Lower leg skin (tissue), 3 donors: ENCODE results near the gene CEND1.

Source experiments
- POLR2A ChIP-seq, 2 donors: fragments of 450-650 bp; IDR thresholded peaks; one replicate each; pipeline ENCODE4 v1.6.1; 2016 to 2017; ENCODE audit warnings: antibody characterized with exemption in 2 of 2, mild to moderate bottlenecking in 1 of 2, moderate library complexity in 1 of 2
- TF ChIP-seq, protein P1 (sequence below), 3 donors: fragments of 450-650 bp; IDR thresholded peaks; one replicate each; pipeline ENCODE4 v1.5.1; 2016; ENCODE audit warnings: antibody characterized with exemption in 3 of 3, mild to moderate bottlenecking in 3 of 3, moderate library complexity in 2 of 3

GRCh38 chr11:747158-748006 is 42.5 kb downstream of the CEND1 start, which contains the start of gene TALDO1:
- TF ChIP-seq, protein P1, sequence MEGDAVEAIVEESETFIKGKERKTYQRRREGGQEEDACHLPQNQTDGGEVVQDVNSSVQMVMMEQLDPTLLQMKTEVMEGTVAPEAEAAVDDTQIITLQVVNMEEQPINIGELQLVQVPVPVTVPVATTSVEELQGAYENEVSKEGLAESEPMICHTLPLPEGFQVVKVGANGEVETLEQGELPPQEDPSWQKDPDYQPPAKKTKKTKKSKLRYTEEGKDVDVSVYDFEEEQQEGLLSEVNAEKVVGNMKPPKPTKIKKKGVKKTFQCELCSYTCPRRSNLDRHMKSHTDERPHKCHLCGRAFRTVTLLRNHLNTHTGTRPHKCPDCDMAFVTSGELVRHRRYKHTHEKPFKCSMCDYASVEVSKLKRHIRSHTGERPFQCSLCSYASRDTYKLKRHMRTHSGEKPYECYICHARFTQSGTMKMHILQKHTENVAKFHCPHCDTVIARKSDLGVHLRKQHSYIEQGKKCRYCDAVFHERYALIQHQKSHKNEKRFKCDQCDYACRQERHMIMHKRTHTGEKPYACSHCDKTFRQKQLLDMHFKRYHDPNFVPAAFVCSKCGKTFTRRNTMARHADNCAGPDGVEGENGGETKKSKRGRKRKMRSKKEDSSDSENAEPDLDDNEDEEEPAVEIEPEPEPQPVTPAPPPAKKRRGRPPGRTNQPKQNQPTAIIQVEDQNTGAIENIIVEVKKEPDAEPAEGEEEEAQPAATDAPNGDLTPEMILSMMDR (IDR thresholded peaks at IDR 0.05): no peak
- no peak for TF ChIP-seq POLR2A (IDR thresholded peaks at IDR 0.05)
